ENCODE measurements around the gene FLOT1.

The FLOT1 gene

DNA sequence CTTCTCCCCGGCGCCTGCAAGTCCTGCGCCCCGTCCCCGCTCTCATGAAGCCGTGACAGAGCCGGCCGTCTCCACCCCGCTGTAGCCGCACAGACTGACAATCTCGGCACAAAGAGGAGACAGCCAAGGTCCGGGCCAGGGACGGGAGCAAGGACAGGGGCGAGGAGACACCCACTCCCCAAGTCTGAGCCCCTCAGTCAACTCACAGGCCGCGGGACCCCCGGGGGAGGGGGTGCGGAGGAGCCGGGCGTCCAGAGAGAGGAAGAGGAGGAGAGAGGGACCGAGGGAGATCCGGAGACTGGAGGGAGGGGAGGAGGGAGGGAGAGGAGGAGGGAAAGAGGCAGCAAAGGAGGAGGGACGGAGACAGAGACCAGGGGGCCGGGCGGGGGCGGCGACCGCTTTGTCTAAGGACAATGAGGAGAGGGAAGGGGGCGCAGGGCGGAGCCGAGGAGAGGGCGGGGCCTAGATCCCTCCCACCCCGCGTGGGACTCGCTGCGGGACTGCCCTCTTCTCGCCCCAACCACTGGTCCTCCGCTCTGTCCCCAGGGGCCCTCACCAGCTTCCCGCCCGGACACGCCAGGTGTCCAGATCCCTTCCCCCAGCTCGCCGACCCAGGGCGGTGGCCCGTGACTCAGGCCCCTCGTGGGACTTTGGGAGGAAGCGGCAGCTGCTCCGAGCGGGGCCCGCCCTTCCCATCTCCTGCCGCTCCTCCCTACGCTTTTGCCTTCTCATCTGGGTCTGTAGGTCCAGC is 55.4 kb downstream of the FLOT1 start:
- Histone ChIP-seq H2AFZ (ENCODE audit: low read depth, low read length, severe bottlenecking) (peak overlapping the region; percentile 49), H3K4me2 (ENCODE audit: low read depth, low read length, poor library complexity, severe bottlenecking) (peak overlapping the region; percentile 92), H3K79me2 (ENCODE audit: insufficient read depth, low read length) (peaks cover 51% of the 10 kb centered on the region), H3K9ac (ENCODE audit: low read length) (peak overlapping the region; percentile 82), H3K4me3 (ENCODE audit: insufficient read depth, low read length, poor library complexity, severe bottlenecking) (peak overlapping the region; percentile 91), H3K27me3 (ENCODE audit: low read length) (no peaks in the 10 kb centered on the region), H3K9me3 (ENCODE audit: insufficient read depth, low read length) (no peaks in the 10 kb centered on the region), H3K36me3 (ENCODE audit: low read length) (no peaks in the 10 kb centered on the region), H3K27ac (ENCODE audit: low read depth, low read length) (peak overlapping the region; percentile 94), H4K20me1 (ENCODE audit: low read depth, low read length) (no peaks in the 10 kb centered on the region), H3K9me2 (replicated peaks; ENCODE audit: insufficient read depth, low read length) (no peaks in the 10 kb centered on the region), H3F3A (ENCODE audit: insufficient read depth) (peaks cover 63% of the 10 kb centered on the region)
- TF ChIP-seq, protein P1, sequence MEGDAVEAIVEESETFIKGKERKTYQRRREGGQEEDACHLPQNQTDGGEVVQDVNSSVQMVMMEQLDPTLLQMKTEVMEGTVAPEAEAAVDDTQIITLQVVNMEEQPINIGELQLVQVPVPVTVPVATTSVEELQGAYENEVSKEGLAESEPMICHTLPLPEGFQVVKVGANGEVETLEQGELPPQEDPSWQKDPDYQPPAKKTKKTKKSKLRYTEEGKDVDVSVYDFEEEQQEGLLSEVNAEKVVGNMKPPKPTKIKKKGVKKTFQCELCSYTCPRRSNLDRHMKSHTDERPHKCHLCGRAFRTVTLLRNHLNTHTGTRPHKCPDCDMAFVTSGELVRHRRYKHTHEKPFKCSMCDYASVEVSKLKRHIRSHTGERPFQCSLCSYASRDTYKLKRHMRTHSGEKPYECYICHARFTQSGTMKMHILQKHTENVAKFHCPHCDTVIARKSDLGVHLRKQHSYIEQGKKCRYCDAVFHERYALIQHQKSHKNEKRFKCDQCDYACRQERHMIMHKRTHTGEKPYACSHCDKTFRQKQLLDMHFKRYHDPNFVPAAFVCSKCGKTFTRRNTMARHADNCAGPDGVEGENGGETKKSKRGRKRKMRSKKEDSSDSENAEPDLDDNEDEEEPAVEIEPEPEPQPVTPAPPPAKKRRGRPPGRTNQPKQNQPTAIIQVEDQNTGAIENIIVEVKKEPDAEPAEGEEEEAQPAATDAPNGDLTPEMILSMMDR (IDR thresholded peaks at IDR 0.05; ENCODE audit: insufficient read depth, low read length, poor library complexity, severe bottlenecking), result no peak
- no peak for TF ChIP-seq EZH2phosphoT487 (conservative IDR thresholded peaks at IDR 0.05; ENCODE audit: low read length)

DNA sequence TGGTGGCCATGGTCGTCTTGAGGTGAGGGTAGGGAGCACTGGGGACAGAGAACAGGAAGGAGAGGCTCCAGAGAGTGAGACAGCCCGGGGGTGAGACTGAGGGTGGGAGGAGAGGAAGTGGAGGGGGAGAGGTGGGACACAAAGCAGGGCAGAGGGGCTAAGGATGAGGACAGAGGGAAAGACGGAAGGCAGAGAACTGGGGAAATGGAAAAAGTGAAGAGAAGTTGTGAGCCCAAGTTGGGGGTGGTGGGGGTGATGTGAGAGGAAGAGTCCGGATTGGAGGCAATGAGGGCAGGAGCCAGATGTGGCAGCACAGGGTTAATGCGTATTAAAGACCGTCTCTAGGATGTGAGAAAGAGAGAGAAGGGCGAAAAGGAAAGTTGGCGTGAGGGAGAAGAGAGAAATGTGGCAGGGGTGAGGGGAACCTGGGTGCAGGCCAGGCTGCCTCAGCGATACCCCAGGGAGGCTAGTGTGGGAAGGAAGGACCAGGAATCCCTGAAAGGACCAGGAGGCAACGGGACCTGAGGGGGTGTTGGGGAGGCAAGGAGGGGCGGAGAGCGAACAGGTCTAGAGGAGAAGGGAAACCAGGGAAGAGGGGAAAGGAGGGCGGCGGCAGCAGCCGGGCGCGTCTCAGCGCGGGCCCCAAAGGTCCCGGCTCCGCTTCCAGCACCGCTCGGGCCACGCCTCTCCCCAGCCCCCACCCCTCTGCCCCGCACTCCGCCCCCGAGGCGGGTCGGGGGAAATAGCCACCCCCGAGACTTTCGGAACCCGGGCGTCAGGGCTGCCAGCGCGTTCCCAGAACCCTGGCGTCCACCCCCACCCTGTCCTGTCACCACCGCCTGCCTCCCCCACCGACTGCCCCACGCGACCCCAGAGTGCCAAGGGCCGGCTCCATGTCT is 56.2 kb downstream of the FLOT1 start, which contains the start of gene PPP1R18:
Gene PPP1R18 (minus strand): TSS at position 637 of the 899 bp plus-strand sequence. CDS start 627 bp downstream, at position 10.
- Histone ChIP-seq H3K79me2 (ENCODE audit: insufficient read depth, low read length) (peaks cover 59% of the 10 kb centered on the region), H3K27ac (ENCODE audit: low read depth, low read length) (peak within 1 kb of the TSS; percentile 94), H3K9ac (ENCODE audit: low read length) (peak within 1 kb of the TSS; percentile 82), H3K9me3 (ENCODE audit: insufficient read depth, low read length) (no peaks in the 10 kb centered on the region), H3K36me3 (ENCODE audit: low read length) (no peaks in the 10 kb centered on the region), H2AFZ (ENCODE audit: low read depth, low read length, severe bottlenecking) (peak within 1 kb of the TSS; percentile 49), H3K9me2 (replicated peaks; ENCODE audit: insufficient read depth, low read length) (no peaks in the 10 kb centered on the region), H3K4me2 (ENCODE audit: low read depth, low read length, poor library complexity, severe bottlenecking) (peak within 1 kb of the TSS; percentile 92), H3F3A (ENCODE audit: insufficient read depth) (peaks cover 67% of the 10 kb centered on the region), H3K4me3 (ENCODE audit: insufficient read depth, low read length, poor library complexity, severe bottlenecking) (peak within 1 kb of the TSS; percentile 91), H3K27me3 (ENCODE audit: low read length) (no peaks in the 10 kb centered on the region), H4K20me1 (ENCODE audit: low read depth, low read length) (no peaks in the 10 kb centered on the region)
- TF ChIP-seq EZH2phosphoT487 (conservative IDR thresholded peaks at IDR 0.05; ENCODE audit: low read length), result no peak

DNA sequence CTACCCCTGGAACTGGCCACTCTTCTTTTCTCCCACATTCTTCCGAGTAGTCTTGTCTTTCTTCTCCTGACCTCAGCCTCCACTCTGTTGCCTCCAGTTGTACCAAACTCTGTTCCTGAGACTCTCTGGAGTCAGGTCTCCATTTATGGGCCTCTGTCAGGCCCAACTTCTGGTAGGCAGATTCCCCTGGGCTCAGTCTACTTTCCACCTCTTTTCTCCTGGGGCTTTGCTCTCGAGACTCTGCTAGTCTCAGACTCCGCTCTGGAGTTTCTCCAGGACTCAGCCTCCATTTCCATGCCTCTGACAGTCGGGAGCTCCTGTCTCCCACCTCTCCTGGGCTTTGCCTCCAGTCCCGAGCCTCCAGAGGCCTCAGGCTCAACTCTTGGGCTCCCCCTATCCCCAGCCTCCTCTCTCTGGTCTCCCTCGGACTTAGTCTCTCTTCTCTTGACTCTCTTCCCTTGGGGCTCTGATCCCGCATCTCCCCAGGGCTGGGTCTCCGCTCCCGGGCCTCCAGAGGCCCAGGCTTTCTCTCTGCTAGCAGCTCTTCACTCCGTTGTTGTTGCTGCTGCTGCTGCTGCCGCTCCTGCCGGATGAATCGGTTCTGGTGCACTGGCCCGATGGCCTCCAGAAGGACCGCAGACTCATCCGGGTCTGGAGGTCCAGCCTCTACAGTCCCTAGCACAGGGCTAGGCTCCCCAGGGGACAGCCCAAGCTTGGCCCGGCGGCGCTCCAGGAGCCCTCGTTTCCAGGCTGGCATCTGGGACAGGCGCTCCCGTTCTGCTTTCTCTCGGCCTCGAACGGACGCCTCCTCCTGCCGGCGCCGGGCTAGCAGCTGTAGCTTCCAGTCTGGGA is 57.1 kb downstream of the FLOT1 start:
- Histone ChIP-seq H3K36me3 (ENCODE audit: low read length) (no peaks in the 10 kb centered on the region), H3K79me2 (ENCODE audit: insufficient read depth, low read length) (peaks cover 67% of the 10 kb centered on the region), H3K9me3 (ENCODE audit: insufficient read depth, low read length) (no peaks in the 10 kb centered on the region), H3K27me3 (ENCODE audit: low read length) (no peaks in the 10 kb centered on the region), H3K4me2 (ENCODE audit: low read depth, low read length, poor library complexity, severe bottlenecking) (peak overlapping the region; percentile 92), H3K4me3 (ENCODE audit: insufficient read depth, low read length, poor library complexity, severe bottlenecking) (peak overlapping the region; percentile 91), H3F3A (ENCODE audit: insufficient read depth) (peaks cover 72% of the 10 kb centered on the region), H4K20me1 (ENCODE audit: low read depth, low read length) (no peaks in the 10 kb centered on the region), H3K9me2 (replicated peaks; ENCODE audit: insufficient read depth, low read length) (no peaks in the 10 kb centered on the region), H3K27ac (ENCODE audit: low read depth, low read length) (peak overlapping the region; percentile 94), H3K9ac (ENCODE audit: low read length) (peak overlapping the region; percentile 82), H2AFZ (ENCODE audit: low read depth, low read length, severe bottlenecking) (no peak overlapping the region)
- TF ChIP-seq, protein P1 (IDR thresholded peaks at IDR 0.05; ENCODE audit: insufficient read depth, low read length, poor library complexity, severe bottlenecking), result peak; percentile 64
- TF ChIP-seq EZH2phosphoT487 (conservative IDR thresholded peaks at IDR 0.05; ENCODE audit: low read length), result no peak

Measured in SU-DHL-6 (cell line).